H1 (cell line): Measurements from ENCODE around the gene ID2. TPM values are rescaled to one million over a fixed set of nuclear protein-coding genes. Genes with fewer than 3 reads are reported as not detected.
A peak's percentile ranks its signal among the peaks of the same experiment; 100 is the strongest.

ENCODE experiments used
- CTCF ChIA-PET: fragments of 300-600 bp; sonication (Branson Sonifier 250); formaldehyde crosslinking; loops from one replicate; lab custom pipeline; 2021; ENCODE audit not compliant: partially characterized antibody; lab: Charles Lee
- POLR2A ChIA-PET: fragments of 300-600 bp; sonication (Branson Sonifier 250); formaldehyde crosslinking; loops from one replicate; lab custom pipeline; 2021; ENCODE audit warnings: inconsistent platforms; ENCODE audit not compliant: partially characterized antibody; lab: Charles Lee
- DNase-seq, 2 experiments: peaks; one replicate each; pipeline versions ENCODE4 v3.0.0 to v3.0.0-alpha.2; 2010 to 2022; ENCODE audit warnings: low spot score in 2 of 2, low read depth in 1 of 2, mixed read lengths in 1 of 2
- FAIRE-seq: peaks from 2 replicates; lab custom pipeline; 2011; peaks lifted over from hg19 to GRCh38; lab: Jason Lieb, UNC
- H2AFZ ChIP-seq: 2 replicates; pipeline ENCODE4 v1.8.1; 2012; ENCODE audit warnings: low read length, inconsistent platforms
- H2AK5ac ChIP-seq: 2 replicates; pipeline ENCODE4 v1.6.1; 2013; ENCODE audit warnings: low read depth, low read length
- H2BK120ac ChIP-seq: replicated peaks from 2 replicates; pipeline ENCODE3; 2013; ENCODE audit warnings: low read depth, low read length, inconsistent platforms
- H2BK12ac ChIP-seq: 2 replicates; pipeline ENCODE4 v1.6.1; 2013; ENCODE audit warnings: low read depth, low read length
- H2BK15ac ChIP-seq: 2 replicates; pipeline ENCODE4 v1.6.1; 2013; ENCODE audit warnings: low read length
- H2BK20ac ChIP-seq: 2 replicates; pipeline ENCODE4 v1.6.1; 2013; ENCODE audit warnings: low read length
- H2BK5ac ChIP-seq: 2 replicates; pipeline ENCODE4 v1.6.1; 2013; ENCODE audit warnings: low read depth, low read length
- H3K14ac ChIP-seq: 2 replicates; pipeline ENCODE4 v1.6.1; 2013; ENCODE audit warnings: inconsistent platforms; ENCODE audit not compliant: insufficient read length
- H3K18ac ChIP-seq: 2 replicates; pipeline ENCODE4 v1.6.1; 2013; ENCODE audit warnings: low read length; ENCODE audit errors: extremely low read depth
- H3K23ac ChIP-seq: 2 replicates; pipeline ENCODE4 v1.6.1; 2013; ENCODE audit warnings: inconsistent platforms; ENCODE audit not compliant: insufficient read length
- H3K23me2 ChIP-seq: 2 replicates; pipeline ENCODE4 v1.6.1; 2013; ENCODE audit warnings: low read depth, low read length
- H3K27ac ChIP-seq: 2 replicates; pipeline ENCODE4 v1.6.1; 2011; ENCODE audit warnings: low read depth, low read length, inconsistent platforms
- H3K27me3 ChIP-seq, 4 experiments: replicated peaks in 1 of 4; 1 replicate in 1 of 4; 2 replicates in 3 of 4; pipeline versions ENCODE4 v1.6.1 to v1.8.1; 2011 to 2013; ENCODE audit warnings: low read length in 3 of 4, mild to moderate bottlenecking in 3 of 4, inconsistent platforms in 2 of 4, mixed read lengths in 2 of 4, moderate library complexity in 1 of 4; ENCODE audit not compliant: control insufficient read depth in 3 of 4, insufficient read depth in 3 of 4; ENCODE audit errors: extremely low read depth in 1 of 4
- H3K36me3 ChIP-seq, 4 experiments: 2 replicates each; pipeline versions ENCODE4 v1.6.1 to v1.8.1; 2011 to 2013; ENCODE audit warnings: mild to moderate bottlenecking in 4 of 4, low read length in 3 of 4, moderate library complexity in 2 of 4, control low read depth in 1 of 4, inconsistent platforms in 1 of 4; ENCODE audit not compliant: insufficient read depth in 4 of 4, control insufficient read depth in 2 of 4
- H3K4ac ChIP-seq: replicated peaks from 2 replicates; pipeline ENCODE3; 2013; ENCODE audit warnings: low read length, low read depth, mixed read lengths, inconsistent platforms; ENCODE audit not compliant: insufficient read length
- H3K4me1 ChIP-seq, 4 experiments: replicated peaks in 1 of 4; 1 replicate in 1 of 4; 2 replicates in 3 of 4; pipeline versions ENCODE4 v1.6.1 to v1.8.1; 2011 to 2013; ENCODE audit warnings: low read length in 3 of 4, inconsistent platforms in 2 of 4, mixed read lengths in 1 of 4; ENCODE audit not compliant: insufficient read depth in 4 of 4, control insufficient read depth in 3 of 4
- H3K4me2 ChIP-seq, 2 experiments: 2 replicates each; pipeline versions ENCODE4 v1.6.1 to v1.8.1; 2011 to 2013; ENCODE audit warnings: low read depth in 2 of 2, low read length in 2 of 2, control low read depth in 1 of 2, inconsistent platforms in 1 of 2, mild to moderate bottlenecking in 1 of 2; ENCODE audit not compliant: insufficient read depth in 1 of 2
- H3K4me3 ChIP-seq, 4 experiments: fragments of 200-600, 300-600 bp in 1 of 4; sonication (generic), shearing (Covaris generic), sonication (Bioruptor Twin) in 1 of 4; 2 replicates each; pipeline versions ENCODE4 v1.5.1 to v1.8.1; 2011 to 2016; ENCODE audit warnings: low read length in 4 of 4, low read depth in 3 of 4, control low read depth in 2 of 4, inconsistent platforms in 2 of 4, mild to moderate bottlenecking in 2 of 4, mixed read lengths in 1 of 4, moderate library complexity in 1 of 4; ENCODE audit not compliant: insufficient read depth in 2 of 4; ENCODE audit errors: extremely low read depth in 1 of 4
- H3K56ac ChIP-seq: replicated peaks from 2 replicates; pipeline ENCODE3; 2013; ENCODE audit warnings: low read depth, mild to moderate bottlenecking, mixed read lengths, low read length, inconsistent platforms; ENCODE audit not compliant: insufficient read length
- H3K79me1 ChIP-seq: 2 replicates; pipeline ENCODE4 v1.6.1; 2013; ENCODE audit warnings: low read depth, low read length, control low read depth
- H3K79me2 ChIP-seq, 2 experiments: 2 replicates each; pipeline versions ENCODE4 v1.6.1 to v1.8.1; 2012 to 2013; ENCODE audit warnings: low read length in 2 of 2, mild to moderate bottlenecking in 2 of 2, inconsistent platforms in 1 of 2; ENCODE audit not compliant: insufficient read depth in 2 of 2, control insufficient read depth in 1 of 2
- H3K9ac ChIP-seq, 4 experiments: replicated peaks in 1 of 4; 1 replicate in 1 of 4; 2 replicates in 3 of 4; pipeline versions ENCODE4 v1.6.1 to v1.8.1; 2011 to 2013; ENCODE audit warnings: low read depth in 3 of 4, low read length in 3 of 4, control low read depth in 2 of 4, mild to moderate bottlenecking in 2 of 4, moderate library complexity in 2 of 4, inconsistent platforms in 1 of 4; ENCODE audit errors: extremely low read depth in 1 of 4
- H3K9me3 ChIP-seq, 2 experiments: 2 replicates each; pipeline versions ENCODE4 v1.6.1 to v1.8.1; 2012 to 2013; ENCODE audit warnings: mild to moderate bottlenecking in 2 of 2, moderate library complexity in 2 of 2, control low read depth in 1 of 2, inconsistent platforms in 1 of 2, low read depth in 1 of 2, low read length in 1 of 2, mixed read lengths in 1 of 2; ENCODE audit not compliant: insufficient read depth in 2 of 2
- H4K20me1 ChIP-seq, 2 experiments: replicated peaks in 1 of 2; 2 replicates each; pipeline versions ENCODE3 to v1.8.1; 2011 to 2013; ENCODE audit warnings: inconsistent platforms in 2 of 2, low read length in 2 of 2, mild to moderate bottlenecking in 1 of 2; ENCODE audit not compliant: insufficient read depth in 2 of 2, control insufficient read depth in 1 of 2
- H4K5ac ChIP-seq: 2 replicates; pipeline ENCODE4 v1.6.1; 2013; ENCODE audit warnings: low read length, low read depth, mixed read lengths, inconsistent platforms; ENCODE audit not compliant: insufficient read length
- H4K8ac ChIP-seq: 2 replicates; pipeline ENCODE4 v1.8.0; 2013; ENCODE audit warnings: mild to moderate bottlenecking, moderate library complexity, low read length, inconsistent platforms; ENCODE audit not compliant: insufficient read depth; ENCODE audit errors: extremely low read depth
- H4K91ac ChIP-seq: replicated peaks from 2 replicates; pipeline ENCODE3; 2013; ENCODE audit warnings: low read length, mixed read lengths, inconsistent platforms; ENCODE audit not compliant: insufficient read length
- ASH2L ChIP-seq: fragments of 200-600, 300-600 bp; sonication (generic); IDR thresholded peaks from one replicate; pipeline ENCODE4 v1.7.1; 2017; ENCODE audit warnings: low read length
- EP300 ChIP-seq, 2 experiments: IDR thresholded peaks; 1 replicate in 1 of 2; 2 replicates in 1 of 2; pipeline ENCODE4 v1.6.1; 2011 to 2012; ENCODE audit warnings: low read depth in 2 of 2, low read length in 2 of 2, mild to moderate bottlenecking in 2 of 2, borderline replicate concordance in 1 of 2, inconsistent platforms in 1 of 2, moderate library complexity in 1 of 2
- KDM1A ChIP-seq: fragments of 200-600, 300-600 bp; sonication (generic); IDR thresholded peaks from 2 replicates; pipeline ENCODE4 v1.7.1; 2016; ENCODE audit warnings: mild to moderate bottlenecking, low read length, borderline replicate concordance
- RAD21 ChIP-seq, 2 experiments: IDR thresholded peaks in 1 of 2; conservative IDR thresholded peaks in 1 of 2; 2 replicates each; pipeline ENCODE4 v1.6.1; 2011; ENCODE audit warnings: low read depth in 2 of 2, low read length in 2 of 2, improper control_type of control experiment in 1 of 2, inconsistent platforms in 1 of 2, mild to moderate bottlenecking in 1 of 2, moderate library complexity in 1 of 2
- WGBS, 2 experiments: shearing (Covaris generic) in 1 of 2; methylation state at CpG; one replicate each; pipeline versions ENCODE4 v1.1.6 to v1.1.7; 2013 to 2015; ENCODE audit warnings: low lambda C conversion rate in 2 of 2, mixed read lengths in 2 of 2, inconsistent platforms in 1 of 2, low coverage in 1 of 2, missing lambda C conversion rate in 1 of 2; ENCODE audit not compliant: insufficient replicate concordance in 2 of 2, insufficient coverage in 1 of 2, insufficient read length in 1 of 2; ENCODE audit errors: extremely low coverage in 1 of 2, missing lambda C conversion rate in 1 of 2; 5-methylcytosine and 5-hydroxymethylcytosine counted together
- polyA plus RNA-seq, 7 experiments: library from polyadenylated mRNA; depleted of rRNA in 3 of 7; stranded (reverse) in 5 of 7; unstranded in 2 of 7; fragments of >200 nt in 5 of 7; fragments of 200-250 nt in 2 of 7; gene quantifications; 1 replicate in 5 of 7; 2 replicates in 1 of 7; 4 replicates in 1 of 7; pipeline versions ENCODE4 v1.2.1 to v1.2.3, GENCODE V29; 2011 to 2013; ENCODE audit warnings: missing spikeins in 2 of 7, mixed read lengths in 2 of 7
- total RNA-seq: library from RNA; stranded (reverse); fragmentation: NEBNext Ultra II Directional; extraction: Animal tissue kit (Norgen Biotek cat#: 25700); gene quantifications from 2 replicates; pipeline ENCODE4 v1.2.1, GENCODE V29; 2021
- TF ChIP-seq, protein P1 (sequence below), 3 experiments: IDR thresholded peaks; 1 replicate in 2 of 3; 2 replicates in 1 of 3; pipeline versions ENCODE4 v1.5.1 to v1.6.1; 2011; ENCODE audit warnings: low read length in 3 of 3, mild to moderate bottlenecking in 3 of 3, inconsistent platforms in 2 of 3, low read depth in 1 of 3, moderate library complexity in 1 of 3; ENCODE audit not compliant: insufficient read depth in 1 of 3; ENCODE audit errors: control extremely low read depth in 1 of 3

The ID2 gene
- total and polyA plus RNA-seq, 2 of the 8 experiments (the other 6 are each of a cell fraction or from before 2014, with no cell fraction given) = 36.7 to 214 TPM

DNA sequence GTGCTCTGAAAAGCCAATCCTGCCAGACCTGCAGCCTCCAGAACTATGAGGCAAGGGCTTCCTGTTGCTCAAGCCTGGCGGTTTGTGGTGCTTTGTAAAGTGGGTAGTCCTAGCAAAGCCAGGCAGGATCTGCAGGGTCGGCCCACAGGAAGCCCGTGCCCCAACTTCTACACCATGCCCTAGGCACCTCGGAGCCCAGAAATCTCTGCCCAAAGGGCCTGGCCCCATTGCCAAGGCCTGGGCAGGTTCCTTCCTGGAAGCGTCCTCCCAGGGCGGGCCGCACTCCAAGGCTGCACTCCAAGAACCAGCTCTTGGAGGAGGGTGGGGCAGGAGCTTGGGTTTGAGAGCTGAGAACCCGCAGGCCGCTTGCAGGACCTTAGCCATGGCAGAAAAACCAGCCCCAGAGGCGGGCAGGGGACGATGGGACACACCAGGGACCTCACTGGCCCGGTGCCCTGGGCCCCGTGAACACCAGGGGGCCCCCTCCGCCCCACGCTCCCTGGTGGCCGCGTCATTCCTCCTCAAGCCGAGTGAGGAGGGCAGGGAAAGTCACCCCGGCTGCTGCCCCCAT is 37.2 kb upstream of the ID2 start:
- Histone ChIP-seq H3K79me2 (no peaks in the 10 kb centered on the region), H3K4me2 (no peak overlapping the region), H3K14ac (no peak overlapping the region), H3K79me1 (no peaks in the 10 kb centered on the region), H3K9ac (no peak overlapping the region), H2BK12ac (0 out of 2 replicates have a peak overlapping the region, but pooled peaks have one; percentile 17), H3K4me3 (no peak overlapping the region), H4K5ac (no peak overlapping the region), H2AK5ac (no peak overlapping the region), H2BK15ac (peak overlapping the region; percentile 41; the same call in 1 of the 2 replicates), H3K18ac (no peak overlapping the region; the same call in 1 of the 2 replicates), H3K27ac (no peak overlapping the region), H2BK20ac (no peak overlapping the region), H3K9me3 (peaks cover 3 to 13% of the 10 kb centered on the region in 2 experiments; a peak in 2 of 4 replicates), H4K91ac (no peak overlapping the region), H2BK120ac (peak overlapping the region; percentile 45), H3K4ac (no peak overlapping the region), H3K23ac (no peak overlapping the region), H2BK5ac (no peak overlapping the region), H4K20me1 (no peaks in the 10 kb centered on the region), H3K56ac (no peak overlapping the region), H3K27me3 (peaks cover 0 to 5% (median 1%) of the 10 kb centered on the region in 4 experiments; a peak in 3 of 7 replicates), H3K4me1 (peaks cover 2 to 16% (median 10%) of the 10 kb centered on the region in 4 experiments), H3K36me3 (no peaks in the 10 kb centered on the region), H2AFZ (no peak overlapping the region), H3K23me2 (no peaks in the 10 kb centered on the region), H4K8ac (no peak overlapping the region)
- CTCF ChIA-PET = interaction anchor here (1.4 to 1.9 kb wide), 3 partner anchors 26 to 110 kb away, joined by 3 to 6 read pairs (median 3); no protein-coding TSS in a partner anchor
- DNase-seq (no peak), FAIRE-seq (no peak)
- TF ChIP-seq ASH2L (no peak), EP300 (IDR thresholded peaks at IDR 0.05; ENCODE audit: borderline replicate concordance in 1 of 2, low read depth in 2 of 2, low read length in 2 of 2) (no peak), RAD21 (IDR thresholded peaks at IDR 0.05 in 1 of 2, conservative IDR thresholded peaks at IDR 0.05 in 1 of 2; ENCODE audit: low read depth in 2 of 2, low read length in 2 of 2) (peak; percentile 13 to 27; a peak in 3 of 4 replicates), KDM1A (no peak)
- TF ChIP-seq, protein P1, sequence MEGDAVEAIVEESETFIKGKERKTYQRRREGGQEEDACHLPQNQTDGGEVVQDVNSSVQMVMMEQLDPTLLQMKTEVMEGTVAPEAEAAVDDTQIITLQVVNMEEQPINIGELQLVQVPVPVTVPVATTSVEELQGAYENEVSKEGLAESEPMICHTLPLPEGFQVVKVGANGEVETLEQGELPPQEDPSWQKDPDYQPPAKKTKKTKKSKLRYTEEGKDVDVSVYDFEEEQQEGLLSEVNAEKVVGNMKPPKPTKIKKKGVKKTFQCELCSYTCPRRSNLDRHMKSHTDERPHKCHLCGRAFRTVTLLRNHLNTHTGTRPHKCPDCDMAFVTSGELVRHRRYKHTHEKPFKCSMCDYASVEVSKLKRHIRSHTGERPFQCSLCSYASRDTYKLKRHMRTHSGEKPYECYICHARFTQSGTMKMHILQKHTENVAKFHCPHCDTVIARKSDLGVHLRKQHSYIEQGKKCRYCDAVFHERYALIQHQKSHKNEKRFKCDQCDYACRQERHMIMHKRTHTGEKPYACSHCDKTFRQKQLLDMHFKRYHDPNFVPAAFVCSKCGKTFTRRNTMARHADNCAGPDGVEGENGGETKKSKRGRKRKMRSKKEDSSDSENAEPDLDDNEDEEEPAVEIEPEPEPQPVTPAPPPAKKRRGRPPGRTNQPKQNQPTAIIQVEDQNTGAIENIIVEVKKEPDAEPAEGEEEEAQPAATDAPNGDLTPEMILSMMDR (IDR thresholded peaks at IDR 0.05; ENCODE audit: control extremely low read depth in 1 of 3, insufficient read depth in 1 of 3, low read depth in 1 of 3, low read length in 3 of 3) = peak; percentile 24 to 33 (median 25); a peak in 3 of 4 replicates
- POLR2A ChIA-PET = no interaction called here
- 90% methylated on average over 19 of the region's 19 CpGs; no CpG with 5 or more reads in 1 of the 2 experiments for WGBS, 2 experiments
